Stimulated activated CD8-positive, alpha-beta memory T cell treated with anti-CD3 and anti-CD28 coated beads, Interleukin-4, amount 100 ng/mL, for 1 hour (primary cell): Measurements from ENCODE around the gene PLEKHF1.

Source experiments
- DNase-seq, 2 donors: peaks; one replicate each; pipeline ENCODE4 v3.0.0-alpha.2; 2020; ENCODE audit warnings: low read depth in 2 of 2, low spot score in 1 of 2

Gene PLEKHF1

DNA sequence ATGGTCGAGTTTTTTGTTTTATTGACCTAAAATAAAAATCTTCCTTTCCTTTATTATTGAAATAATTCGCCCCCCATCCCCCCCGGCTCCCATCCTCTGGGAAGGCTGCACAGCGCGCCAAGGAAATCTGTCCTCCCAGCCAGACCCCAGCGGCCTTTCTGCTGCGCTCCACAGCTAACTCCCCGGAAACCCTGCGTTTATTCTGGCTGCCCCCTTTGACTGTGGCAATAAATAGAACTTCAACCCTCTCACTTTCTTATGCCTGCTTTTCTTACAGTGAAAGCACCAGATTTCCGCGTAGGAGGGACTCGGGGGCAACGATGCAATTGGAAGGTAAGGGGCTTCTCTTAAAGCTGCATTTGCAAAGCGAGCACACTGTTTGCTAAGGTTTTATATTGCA is 59.5 kb downstream of the PLEKHF1 start:
- DNase-seq, result no peak
